Neural cell (in vitro differentiated cells): ENCODE measurements around the gene ARGFX.

Experiments used
- EP300 ChIP-seq: fragments of 450-650 bp; conservative IDR thresholded peaks from 2 replicates; pipeline ENCODE4 v1.6.1; 2014; ENCODE audit warnings: antibody characterized with exemption, mild to moderate bottlenecking, moderate library complexity; ENCODE audit not compliant: poor library complexity, severe bottlenecking
- EZH2 ChIP-seq: fragments of 200-600, 300-800 bp; shearing (Covaris generic), sonication (generic); IDR thresholded peaks from 2 replicates; pipeline ENCODE4 v1.6.1; 2014; ENCODE audit warnings: antibody characterized with exemption, low read length, borderline replicate concordance, mild to moderate bottlenecking; ENCODE audit not compliant: insufficient read depth, poor library complexity, severe bottlenecking
- POLR2AphosphoS5 ChIP-seq: IDR thresholded peaks from 2 replicates; pipeline ENCODE4 v1.6.1; 2012
- RAD21 ChIP-seq: fragments of 450-650 bp; conservative IDR thresholded peaks from 2 replicates; pipeline ENCODE4 v1.6.1; 2014; ENCODE audit warnings: antibody characterized with exemption, mild to moderate bottlenecking, moderate library complexity
- SMC3 ChIP-seq: fragments of 450-650 bp; conservative IDR thresholded peaks from 2 replicates; pipeline ENCODE4 v1.6.1; 2014; ENCODE audit warnings: antibody characterized with exemption, mild to moderate bottlenecking, moderate library complexity; ENCODE audit not compliant: poor library complexity
- TF ChIP-seq, protein P1 (sequence below): fragments of 450-650 bp; IDR thresholded peaks from 2 replicates; pipeline ENCODE4 v1.5.1; 2014; ENCODE audit warnings: antibody characterized with exemption, mild to moderate bottlenecking, moderate library complexity; ENCODE audit not compliant: poor library complexity, severe bottlenecking
- TF ChIP-seq, protein P2 (sequence below): IDR thresholded peaks from 2 replicates; pipeline ENCODE4 v1.6.1; 2012; ENCODE audit warnings: borderline replicate concordance

DNA sequence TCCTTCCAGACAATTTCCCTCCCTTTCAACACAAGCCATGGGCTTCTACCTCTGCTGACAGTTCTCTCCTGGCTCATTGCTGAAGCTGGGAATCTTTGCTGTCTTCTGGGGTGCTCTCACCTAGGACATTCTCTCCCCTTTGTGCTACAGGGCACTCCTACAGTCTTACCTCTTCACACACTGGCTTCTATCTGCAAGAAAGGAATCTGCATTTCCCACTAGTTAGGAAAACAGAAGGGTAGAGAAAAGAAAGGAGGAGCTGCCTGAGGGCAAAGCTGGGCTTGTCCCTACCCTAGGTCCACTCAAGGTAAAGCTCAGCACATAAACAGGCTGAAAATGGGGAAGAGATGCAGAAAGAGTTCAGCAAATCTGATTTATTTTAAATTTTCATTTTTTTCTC, 5.6 kb upstream of the ARGFX start:
- TF ChIP-seq, protein P1, sequence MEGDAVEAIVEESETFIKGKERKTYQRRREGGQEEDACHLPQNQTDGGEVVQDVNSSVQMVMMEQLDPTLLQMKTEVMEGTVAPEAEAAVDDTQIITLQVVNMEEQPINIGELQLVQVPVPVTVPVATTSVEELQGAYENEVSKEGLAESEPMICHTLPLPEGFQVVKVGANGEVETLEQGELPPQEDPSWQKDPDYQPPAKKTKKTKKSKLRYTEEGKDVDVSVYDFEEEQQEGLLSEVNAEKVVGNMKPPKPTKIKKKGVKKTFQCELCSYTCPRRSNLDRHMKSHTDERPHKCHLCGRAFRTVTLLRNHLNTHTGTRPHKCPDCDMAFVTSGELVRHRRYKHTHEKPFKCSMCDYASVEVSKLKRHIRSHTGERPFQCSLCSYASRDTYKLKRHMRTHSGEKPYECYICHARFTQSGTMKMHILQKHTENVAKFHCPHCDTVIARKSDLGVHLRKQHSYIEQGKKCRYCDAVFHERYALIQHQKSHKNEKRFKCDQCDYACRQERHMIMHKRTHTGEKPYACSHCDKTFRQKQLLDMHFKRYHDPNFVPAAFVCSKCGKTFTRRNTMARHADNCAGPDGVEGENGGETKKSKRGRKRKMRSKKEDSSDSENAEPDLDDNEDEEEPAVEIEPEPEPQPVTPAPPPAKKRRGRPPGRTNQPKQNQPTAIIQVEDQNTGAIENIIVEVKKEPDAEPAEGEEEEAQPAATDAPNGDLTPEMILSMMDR, result no peak
- no peak for TF ChIP-seq EP300
- TF ChIP-seq, protein P2, sequence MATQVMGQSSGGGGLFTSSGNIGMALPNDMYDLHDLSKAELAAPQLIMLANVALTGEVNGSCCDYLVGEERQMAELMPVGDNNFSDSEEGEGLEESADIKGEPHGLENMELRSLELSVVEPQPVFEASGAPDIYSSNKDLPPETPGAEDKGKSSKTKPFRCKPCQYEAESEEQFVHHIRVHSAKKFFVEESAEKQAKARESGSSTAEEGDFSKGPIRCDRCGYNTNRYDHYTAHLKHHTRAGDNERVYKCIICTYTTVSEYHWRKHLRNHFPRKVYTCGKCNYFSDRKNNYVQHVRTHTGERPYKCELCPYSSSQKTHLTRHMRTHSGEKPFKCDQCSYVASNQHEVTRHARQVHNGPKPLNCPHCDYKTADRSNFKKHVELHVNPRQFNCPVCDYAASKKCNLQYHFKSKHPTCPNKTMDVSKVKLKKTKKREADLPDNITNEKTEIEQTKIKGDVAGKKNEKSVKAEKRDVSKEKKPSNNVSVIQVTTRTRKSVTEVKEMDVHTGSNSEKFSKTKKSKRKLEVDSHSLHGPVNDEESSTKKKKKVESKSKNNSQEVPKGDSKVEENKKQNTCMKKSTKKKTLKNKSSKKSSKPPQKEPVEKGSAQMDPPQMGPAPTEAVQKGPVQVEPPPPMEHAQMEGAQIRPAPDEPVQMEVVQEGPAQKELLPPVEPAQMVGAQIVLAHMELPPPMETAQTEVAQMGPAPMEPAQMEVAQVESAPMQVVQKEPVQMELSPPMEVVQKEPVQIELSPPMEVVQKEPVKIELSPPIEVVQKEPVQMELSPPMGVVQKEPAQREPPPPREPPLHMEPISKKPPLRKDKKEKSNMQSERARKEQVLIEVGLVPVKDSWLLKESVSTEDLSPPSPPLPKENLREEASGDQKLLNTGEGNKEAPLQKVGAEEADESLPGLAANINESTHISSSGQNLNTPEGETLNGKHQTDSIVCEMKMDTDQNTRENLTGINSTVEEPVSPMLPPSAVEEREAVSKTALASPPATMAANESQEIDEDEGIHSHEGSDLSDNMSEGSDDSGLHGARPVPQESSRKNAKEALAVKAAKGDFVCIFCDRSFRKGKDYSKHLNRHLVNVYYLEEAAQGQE, result no peak
- no peak for TF ChIP-seq SMC3
- no peak for TF ChIP-seq EZH2
- TF ChIP-seq RAD21, result no peak
- no peak for TF ChIP-seq POLR2AphosphoS5
